Peyer's patch (tissue), 4 donors: ENCODE measurements around the gene ACADVL. TPM values are rescaled to one million over a fixed set of nuclear protein-coding genes. Genes with fewer than 3 reads are reported as not detected.
A peak's percentile ranks its signal among the peaks of the same experiment; 100 is the strongest.

Source experiments
- DNase-seq, 3 donors: peaks; one replicate each; pipeline ENCODE4 v3.0.0-alpha.2; 2017 to 2019
- H3K27ac ChIP-seq, 4 donors: fragments of 200-600 bp; sonication (generic); one replicate each; pipeline ENCODE4 v1.5.1; 2016 to 2019
- H3K27me3 ChIP-seq, 2 donors: fragments of 200-600 bp; sonication (generic); one replicate each; pipeline ENCODE4 v1.5.1; 2019
- H3K36me3 ChIP-seq, 3 donors: fragments of 200-600 bp; sonication (generic); one replicate each; pipeline ENCODE4 v1.5.1; 2016 to 2019
- H3K4me1 ChIP-seq, 4 donors: fragments of 200-600 bp; sonication (generic); one replicate each; pipeline ENCODE4 v1.5.1; 2016 to 2019
- H3K4me3 ChIP-seq, 4 donors: fragments of 200-600 bp; sonication (generic); 1 replicate in 3 of 4; 2 replicates in 1 of 4; pipeline ENCODE4 v1.5.1; 2016 to 2019; ENCODE audit warnings: mild to moderate bottlenecking in 1 of 4
- H3K9me3 ChIP-seq, 4 donors: fragments of 200-600 bp; sonication (generic); one replicate each; pipeline ENCODE4 v1.5.1; 2016 to 2019; ENCODE audit warnings: mild to moderate bottlenecking in 1 of 4
- POLR2A ChIP-seq, 2 donors: fragments of 450-650 bp; IDR thresholded peaks; one replicate each; pipeline ENCODE4 v1.5.1; 2017; ENCODE audit warnings: antibody characterized with exemption in 2 of 2, mild to moderate bottlenecking in 2 of 2, moderate library complexity in 2 of 2
- total RNA-seq, 4 donors: library from RNA; depleted of rRNA; stranded (reverse); fragments of >200 nt; gene quantifications; one replicate each; pipeline ENCODE4 v1.1.0, GENCODE V29; 2016
- TF ChIP-seq, protein P1 (sequence below), 6 experiments: fragments of 450-650 bp in 4 of 6; fragments of 200-600 bp in 2 of 6; sonication (generic) in 1 of 6; IDR thresholded peaks; one replicate each; pipeline ENCODE4 v1.5.1; 2017 to 2019; ENCODE audit warnings: antibody characterized with exemption in 6 of 6, mild to moderate bottlenecking in 3 of 6, moderate library complexity in 1 of 6

The ACADVL gene
- total RNA-seq, 4 donors from 2014 or later = 1,292 to 4,167 (median 1,553) TPM

- H3K27me3 ChIP-seq = no peaks in the 10 kb centered on the region
- H3K9me3 ChIP-seq = no peaks in the 10 kb centered on the region
- no peak for DNase-seq
- TF ChIP-seq, protein P1, sequence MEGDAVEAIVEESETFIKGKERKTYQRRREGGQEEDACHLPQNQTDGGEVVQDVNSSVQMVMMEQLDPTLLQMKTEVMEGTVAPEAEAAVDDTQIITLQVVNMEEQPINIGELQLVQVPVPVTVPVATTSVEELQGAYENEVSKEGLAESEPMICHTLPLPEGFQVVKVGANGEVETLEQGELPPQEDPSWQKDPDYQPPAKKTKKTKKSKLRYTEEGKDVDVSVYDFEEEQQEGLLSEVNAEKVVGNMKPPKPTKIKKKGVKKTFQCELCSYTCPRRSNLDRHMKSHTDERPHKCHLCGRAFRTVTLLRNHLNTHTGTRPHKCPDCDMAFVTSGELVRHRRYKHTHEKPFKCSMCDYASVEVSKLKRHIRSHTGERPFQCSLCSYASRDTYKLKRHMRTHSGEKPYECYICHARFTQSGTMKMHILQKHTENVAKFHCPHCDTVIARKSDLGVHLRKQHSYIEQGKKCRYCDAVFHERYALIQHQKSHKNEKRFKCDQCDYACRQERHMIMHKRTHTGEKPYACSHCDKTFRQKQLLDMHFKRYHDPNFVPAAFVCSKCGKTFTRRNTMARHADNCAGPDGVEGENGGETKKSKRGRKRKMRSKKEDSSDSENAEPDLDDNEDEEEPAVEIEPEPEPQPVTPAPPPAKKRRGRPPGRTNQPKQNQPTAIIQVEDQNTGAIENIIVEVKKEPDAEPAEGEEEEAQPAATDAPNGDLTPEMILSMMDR (IDR thresholded peaks at IDR 0.05) = no peak
- TF ChIP-seq POLR2A (IDR thresholded peaks at IDR 0.05) = no peak
- no peak overlapping the region for H3K4me3 ChIP-seq
- peak overlapping the region in 1 of 4 donors; percentile 100 for H3K27ac ChIP-seq
- H3K36me3 ChIP-seq = peaks cover 0 to 78% (median 0%) of the 10 kb centered on the region in 3 donors
- H3K4me1 ChIP-seq = peaks cover 0 to 18% (median 5%) of the 10 kb centered on the region in 4 donors
These were observed 4.9 kb downstream of the ACADVL start for GRCh38 chr17:7224661-7225111.

DNA sequence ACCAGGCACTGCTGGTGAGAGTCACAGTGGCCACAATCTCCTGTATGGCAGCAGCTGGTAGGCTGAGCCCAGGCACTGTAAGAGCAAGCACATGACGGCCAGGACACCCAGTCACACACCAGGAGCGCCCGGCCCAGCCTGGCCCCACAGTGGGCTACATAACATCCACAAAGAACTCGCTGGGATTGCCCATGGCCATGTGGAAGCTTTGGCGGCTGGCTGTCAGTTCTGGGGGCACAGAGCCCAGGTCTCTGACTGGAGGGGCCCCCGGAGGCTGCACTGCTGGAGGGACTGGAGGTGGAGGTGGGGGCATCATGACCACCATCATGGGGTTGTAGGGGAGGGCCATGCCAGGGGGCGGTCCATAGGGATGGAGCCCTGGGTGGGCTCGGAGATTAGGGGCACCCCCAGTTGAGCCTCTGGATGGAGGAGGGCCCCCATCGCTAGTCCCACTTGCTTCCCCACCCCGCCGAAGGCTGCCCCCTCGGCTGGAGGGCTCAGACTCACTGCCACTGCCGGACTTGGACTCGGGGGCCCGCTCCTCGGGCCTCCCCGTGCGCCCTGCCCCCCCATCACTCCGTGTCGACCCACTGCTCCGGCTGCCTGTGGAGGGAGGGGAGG, 6.1 kb downstream of the ACADVL start:
- no peak overlapping the region for H3K27ac ChIP-seq
- H3K27me3 ChIP-seq = no peaks in the 10 kb centered on the region
- H3K9me3 ChIP-seq = no peaks in the 10 kb centered on the region
- no peak overlapping the region for H3K4me3 ChIP-seq
- DNase-seq = no peak
- H3K36me3 ChIP-seq = peaks cover 0 to 89% (median 0%) of the 10 kb centered on the region in 3 donors
- TF ChIP-seq POLR2A (IDR thresholded peaks at IDR 0.05) = no peak
- TF ChIP-seq, protein P1 (IDR thresholded peaks at IDR 0.05) = no peak
- peaks cover 0 to 13% (median 3%) of the 10 kb centered on the region in 4 donors for H3K4me1 ChIP-seq

DNA sequence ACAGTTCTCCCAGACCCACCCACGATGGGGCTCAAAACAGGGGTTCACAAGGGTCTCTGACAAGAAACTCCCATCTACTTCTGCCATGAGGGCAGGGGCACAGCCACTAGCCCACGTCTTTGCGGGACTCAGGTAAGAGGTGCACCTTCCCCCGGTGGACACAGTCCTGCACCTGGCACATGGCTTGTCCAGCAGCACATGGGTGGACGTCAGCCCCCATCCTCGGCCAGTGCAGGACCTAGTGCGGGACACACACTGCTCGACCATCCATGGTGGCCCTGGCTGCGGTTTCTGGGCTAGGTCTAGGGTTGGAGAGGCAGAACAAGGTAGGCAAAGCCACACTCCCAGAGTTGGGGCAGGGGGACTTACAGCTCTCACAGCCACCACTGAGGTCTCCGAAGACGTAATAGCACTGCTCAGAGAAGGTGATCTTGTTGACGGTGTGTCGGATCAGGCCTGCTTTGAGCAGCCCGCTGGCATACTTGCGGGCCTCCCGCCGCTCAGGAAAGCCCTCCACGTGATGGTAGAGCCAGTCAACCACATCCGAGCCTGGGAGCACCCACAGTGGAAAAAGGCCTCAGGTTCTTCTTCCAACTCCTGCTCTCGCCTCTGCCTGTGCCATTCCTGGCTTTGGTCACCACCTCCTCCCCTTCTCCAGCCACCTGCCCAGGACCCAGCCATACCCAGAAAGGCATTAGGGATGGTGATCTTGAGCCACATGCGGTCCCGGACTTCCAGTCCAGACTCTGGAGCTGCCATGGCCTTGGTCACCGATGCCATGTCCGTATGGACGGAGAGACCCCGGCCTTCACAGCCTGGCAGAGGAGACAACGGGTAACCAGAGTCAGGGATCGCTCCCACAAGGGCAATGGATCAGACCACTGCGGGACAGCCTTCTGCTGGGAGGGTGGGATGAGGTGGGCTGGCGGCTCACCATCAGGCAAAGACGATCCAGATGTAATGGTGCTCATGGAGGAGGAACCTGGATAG, 7.3 kb downstream of the ACADVL start:
- no peak for TF ChIP-seq POLR2A (IDR thresholded peaks at IDR 0.05)
- TF ChIP-seq, protein P1 (IDR thresholded peaks at IDR 0.05) = no peak
- peak overlapping the region in 1 of 4 donors; percentile 36 for H3K27ac ChIP-seq

GRCh38 chr17:7228920-7229319, 9.2 kb downstream of the ACADVL start:
- H3K4me3 ChIP-seq = no peak overlapping the region
- peak overlapping the region in 1 of 4 donors; percentile 30 for H3K27ac ChIP-seq
- H3K27me3 ChIP-seq = no peaks in the 10 kb centered on the region
- H3K9me3 ChIP-seq = no peaks in the 10 kb centered on the region
- TF ChIP-seq, protein P1 (IDR thresholded peaks at IDR 0.05) = no peak
- no peak for TF ChIP-seq POLR2A (IDR thresholded peaks at IDR 0.05)
- no peak for DNase-seq
- peaks cover 0 to 64% (median 0%) of the 10 kb centered on the region in 3 donors for H3K36me3 ChIP-seq
- peaks cover 0 to 18% (median 7%) of the 10 kb centered on the region in 4 donors for H3K4me1 ChIP-seq

More for the DNA sequence above, 7.3 kb downstream of the ACADVL start:
- Histone ChIP-seq H3K4me3 (no peak overlapping the region), H3K36me3 (peaks cover 0 to 83% (median 0%) of the 10 kb centered on the region in 3 donors), H3K4me1 (peaks cover 0 to 2% (median 0%) of the 10 kb centered on the region in 4 donors), H3K9me3 (no peaks in the 10 kb centered on the region), H3K27me3 (no peaks in the 10 kb centered on the region)
- DNase-seq = peak in 1 of 3 donors; percentile 46

GRCh38 chr17:7229504-7229903, 9.8 kb downstream of the ACADVL start:
- Histone ChIP-seq H3K27me3 (no peaks in the 10 kb centered on the region), H3K36me3 (peaks cover 0 to 58% (median 0%) of the 10 kb centered on the region in 3 donors), H3K4me1 (peaks cover 0 to 18% (median 7%) of the 10 kb centered on the region in 4 donors), H3K9me3 (no peaks in the 10 kb centered on the region), H3K27ac (no peak overlapping the region), H3K4me3 (no peak overlapping the region)
- no peak for DNase-seq
- TF ChIP-seq, protein P1 (IDR thresholded peaks at IDR 0.05) = no peak
- TF ChIP-seq POLR2A (IDR thresholded peaks at IDR 0.05) = no peak
